Measurements from ENCODE around the gene HERC5.

HERC5 gene

GRCh38 chr4:88457307-88458103, 586 bp downstream of the HERC5 start:
- no peak for TF ChIP-seq CTCF (IDR thresholded peaks at IDR 0.05; ENCODE audit: low read length)
- TF ChIP-seq EZH2 (optimal IDR thresholded peaks at IDR 0.05; ENCODE audit: low read depth, low read length) = no peak
- DNase-seq = peak; percentile 57
- peaks cover 11% of the 10 kb centered on the region for H3K79me2 ChIP-seq (ENCODE audit: low read length)

GRCh38 chr4:88458104-88458740, 1.3 kb downstream of the HERC5 start:
- Histone ChIP-seq H3K9ac (ENCODE audit: low read length) (peak overlapping the region; percentile 72; the same call in 1 of the 2 replicates), H3K4me2 (ENCODE audit: low read depth, low read length) (peak overlapping the region; percentile 78), H2AFZ (ENCODE audit: low read length) (peak overlapping the region; percentile 89)

More at GRCh38 chr4:88457307-88458103, 586 bp downstream of the HERC5 start:
- Histone ChIP-seq H3K27ac (ENCODE audit: low read length) (peak overlapping the region; percentile 71; the same call in 1 of the 2 replicates), H3F3A (ENCODE audit: insufficient read depth, low read length) (0 out of 2 replicates have a peak, but pooled peaks cover 5% of the 10 kb centered on the region), H3K4me1 (ENCODE audit: low read length) (no peaks in the 10 kb centered on the region), H3K4me3 (ENCODE audit: low read length) (peak overlapping the region; percentile 83), H3K4me2 (ENCODE audit: low read depth, low read length) (peak overlapping the region; percentile 78), H3K36me3 (replicated peaks; ENCODE audit: insufficient read depth, low read length) (no peaks in the 10 kb centered on the region), H2AFZ (ENCODE audit: low read length) (peak overlapping the region; percentile 89), H3K9ac (ENCODE audit: low read length) (peak overlapping the region; percentile 72; the same call in 1 of the 2 replicates), H4K20me1 (ENCODE audit: insufficient read depth, low read length) (no peaks in the 10 kb centered on the region), H3K9me3 (replicated peaks; ENCODE audit: insufficient read depth, low read length) (no peaks in the 10 kb centered on the region), H3K27me3 (replicated peaks; ENCODE audit: insufficient read depth, low read length) (no peaks in the 10 kb centered on the region), H3K9me2 (replicated peaks; ENCODE audit: insufficient read depth, low read length) (no peaks in the 10 kb centered on the region)

GRCh38 chr4:88465653-88466192, 8.8 kb downstream of the HERC5 start:
- H3K4me3 ChIP-seq (ENCODE audit: low read length) = no peak overlapping the region
- H2AFZ ChIP-seq (ENCODE audit: low read length) = no peak overlapping the region
- DNase-seq = no peak
- H3K9me3 ChIP-seq (replicated peaks; ENCODE audit: insufficient read depth, low read length) = no peaks in the 10 kb centered on the region
- no peaks in the 10 kb centered on the region; the same call in 1 of the 2 replicates for H3K36me3 ChIP-seq (replicated peaks; ENCODE audit: insufficient read depth, low read length)
- TF ChIP-seq EZH2phosphoT487 (IDR thresholded peaks at IDR 0.05; ENCODE audit: low read length) (no peak), EZH2 (optimal IDR thresholded peaks at IDR 0.05; ENCODE audit: low read depth, low read length) (no peak), CTCF (IDR thresholded peaks at IDR 0.05; ENCODE audit: low read length) (no peak)
- no peak overlapping the region for H3K4me2 ChIP-seq (ENCODE audit: low read depth, low read length)
- no peaks in the 10 kb centered on the region for H4K20me1 ChIP-seq (ENCODE audit: insufficient read depth, low read length)
- H3K27me3 ChIP-seq (replicated peaks; ENCODE audit: insufficient read depth, low read length) = no peaks in the 10 kb centered on the region
- no peak overlapping the region for H3K9ac ChIP-seq (ENCODE audit: low read length)
- no peaks in the 10 kb centered on the region for H3F3A ChIP-seq (ENCODE audit: insufficient read depth, low read length)
- H3K9me2 ChIP-seq (replicated peaks; ENCODE audit: insufficient read depth, low read length) = no peaks in the 10 kb centered on the region
- H3K79me2 ChIP-seq (ENCODE audit: low read length) = no peaks in the 10 kb centered on the region
- no peaks in the 10 kb centered on the region for H3K4me1 ChIP-seq (ENCODE audit: low read length)
- H3K27ac ChIP-seq (ENCODE audit: low read length) = no peak overlapping the region

More at GRCh38 chr4:88458104-88458740, 1.3 kb downstream of the HERC5 start:
- DNase-seq = no peak
- Histone ChIP-seq H3K27ac (ENCODE audit: low read length) (no peak overlapping the region), H3K4me3 (ENCODE audit: low read length) (peak overlapping the region; percentile 83), H3K9me2 (replicated peaks; ENCODE audit: insufficient read depth, low read length) (no peaks in the 10 kb centered on the region), H3K9me3 (replicated peaks; ENCODE audit: insufficient read depth, low read length) (no peaks in the 10 kb centered on the region), H3K36me3 (replicated peaks; ENCODE audit: insufficient read depth, low read length) (no peaks in the 10 kb centered on the region), H3K79me2 (ENCODE audit: low read length) (peaks cover 11% of the 10 kb centered on the region), H3K4me1 (ENCODE audit: low read length) (no peaks in the 10 kb centered on the region), H3K27me3 (replicated peaks; ENCODE audit: insufficient read depth, low read length) (no peaks in the 10 kb centered on the region), H4K20me1 (ENCODE audit: insufficient read depth, low read length) (no peaks in the 10 kb centered on the region), H3F3A (ENCODE audit: insufficient read depth, low read length) (0 out of 2 replicates have a peak, but pooled peaks cover 5% of the 10 kb centered on the region)
- no peak for TF ChIP-seq EZH2 (optimal IDR thresholded peaks at IDR 0.05; ENCODE audit: low read depth, low read length)
